ENCODE data around the gene LRRC3B. TPM values are rescaled to one million over a fixed set of nuclear protein-coding genes. Genes with fewer than 3 reads are reported as not detected.

Gene LRRC3B
- total RNA-seq, 3 donors from 2014 or later, result 0.35 to 0.76 TPM; not detected in 1

- intact Hi-C loops (cut with DNase I, micrococcal nuclease), result no loop called here
- H3K9me3 ChIP-seq, result no peaks in the 10 kb centered on the region
- ATAC-seq (no peak), DNase-seq (no peak)
- TF ChIP-seq, protein P1, sequence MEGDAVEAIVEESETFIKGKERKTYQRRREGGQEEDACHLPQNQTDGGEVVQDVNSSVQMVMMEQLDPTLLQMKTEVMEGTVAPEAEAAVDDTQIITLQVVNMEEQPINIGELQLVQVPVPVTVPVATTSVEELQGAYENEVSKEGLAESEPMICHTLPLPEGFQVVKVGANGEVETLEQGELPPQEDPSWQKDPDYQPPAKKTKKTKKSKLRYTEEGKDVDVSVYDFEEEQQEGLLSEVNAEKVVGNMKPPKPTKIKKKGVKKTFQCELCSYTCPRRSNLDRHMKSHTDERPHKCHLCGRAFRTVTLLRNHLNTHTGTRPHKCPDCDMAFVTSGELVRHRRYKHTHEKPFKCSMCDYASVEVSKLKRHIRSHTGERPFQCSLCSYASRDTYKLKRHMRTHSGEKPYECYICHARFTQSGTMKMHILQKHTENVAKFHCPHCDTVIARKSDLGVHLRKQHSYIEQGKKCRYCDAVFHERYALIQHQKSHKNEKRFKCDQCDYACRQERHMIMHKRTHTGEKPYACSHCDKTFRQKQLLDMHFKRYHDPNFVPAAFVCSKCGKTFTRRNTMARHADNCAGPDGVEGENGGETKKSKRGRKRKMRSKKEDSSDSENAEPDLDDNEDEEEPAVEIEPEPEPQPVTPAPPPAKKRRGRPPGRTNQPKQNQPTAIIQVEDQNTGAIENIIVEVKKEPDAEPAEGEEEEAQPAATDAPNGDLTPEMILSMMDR (IDR thresholded peaks at IDR 0.05), result no peak
- H3K4me3 ChIP-seq, result no peak overlapping the region
- H3K36me3 ChIP-seq (ENCODE audit: low read depth), result no peaks in the 10 kb centered on the region
- no peaks in the 10 kb centered on the region for H3K4me1 ChIP-seq (ENCODE audit: low read depth)
Observed at GRCh38 chr3:26614006-26614685, 8.4 kb upstream of the LRRC3B start.

DNA sequence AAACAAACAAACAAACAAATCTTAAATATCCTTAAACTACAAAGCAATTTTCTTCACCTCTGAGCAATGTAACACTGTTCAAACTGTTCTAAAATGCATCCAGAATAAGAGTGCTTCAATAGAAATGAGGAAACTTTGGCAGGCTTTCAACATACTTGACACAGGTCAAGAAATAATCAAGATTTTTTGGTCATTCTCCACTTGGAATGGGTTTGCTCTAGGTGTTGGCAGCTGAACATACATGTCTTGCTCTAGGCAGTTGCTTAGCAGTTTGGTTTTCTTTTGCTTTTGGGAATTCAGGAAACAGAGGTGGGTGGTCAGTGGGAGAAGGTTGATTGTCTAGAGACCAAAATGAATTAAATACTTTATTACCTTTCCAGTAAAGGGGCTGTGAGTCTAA lies 1.4 kb upstream of the LRRC3B start:
- H3K9me3 ChIP-seq, result no peaks in the 10 kb centered on the region
- H3K36me3 ChIP-seq (ENCODE audit: low read depth), result no peaks in the 10 kb centered on the region
- ATAC-seq, result no peak
- intact Hi-C loops (cut with DNase I, micrococcal nuclease), result no loop called here
- no peak overlapping the region for H3K4me3 ChIP-seq
- TF ChIP-seq, protein P1 (IDR thresholded peaks at IDR 0.05), result no peak
- DNase-seq, result no peak
- H3K4me1 ChIP-seq (ENCODE audit: low read depth), result no peaks in the 10 kb centered on the region

DNA sequence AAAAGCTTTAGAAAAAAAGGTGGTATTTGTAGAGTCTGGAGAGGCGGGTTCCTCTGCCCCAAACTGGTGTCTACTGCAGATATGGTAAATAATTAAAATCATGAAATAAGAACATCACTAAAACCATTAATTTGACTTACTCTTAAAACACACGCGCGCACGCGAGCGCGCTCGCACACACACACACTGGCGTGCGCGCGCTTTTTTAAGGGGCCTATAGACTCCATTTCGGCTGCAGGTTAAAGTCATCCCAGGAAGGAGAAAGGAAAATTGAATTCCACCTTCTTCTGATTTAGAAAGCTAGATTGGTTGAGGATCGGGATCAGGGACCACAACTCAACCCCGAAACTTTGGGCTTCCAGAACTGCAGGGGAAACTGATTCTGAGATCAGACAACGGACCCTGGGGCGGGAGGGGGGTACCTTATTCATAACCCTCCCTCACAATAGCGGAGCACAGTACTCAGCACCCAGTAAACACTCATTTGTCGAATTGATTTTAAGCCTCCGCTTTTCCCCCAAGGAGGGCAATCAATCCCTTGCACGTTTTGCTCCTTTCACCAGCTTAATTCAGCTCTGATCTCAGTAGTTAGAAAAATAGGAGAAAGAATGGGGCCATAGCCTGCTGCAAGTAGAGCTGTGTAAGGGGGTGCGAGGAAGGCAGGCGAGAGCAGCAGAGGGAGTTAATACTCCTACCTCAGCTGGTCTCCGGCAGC lies 509 bp upstream of the LRRC3B start:
- H3K4me1 ChIP-seq (ENCODE audit: low read depth), result no peaks in the 10 kb centered on the region
- TF ChIP-seq, protein P1 (IDR thresholded peaks at IDR 0.05), result no peak
- ATAC-seq (no peak), DNase-seq (no peak)
- intact Hi-C loops (cut with DNase I, micrococcal nuclease), result no loop called here
- no peaks in the 10 kb centered on the region for H3K9me3 ChIP-seq
- no peak overlapping the region for H3K4me3 ChIP-seq
- no peaks in the 10 kb centered on the region for H3K36me3 ChIP-seq (ENCODE audit: low read depth)

DNA sequence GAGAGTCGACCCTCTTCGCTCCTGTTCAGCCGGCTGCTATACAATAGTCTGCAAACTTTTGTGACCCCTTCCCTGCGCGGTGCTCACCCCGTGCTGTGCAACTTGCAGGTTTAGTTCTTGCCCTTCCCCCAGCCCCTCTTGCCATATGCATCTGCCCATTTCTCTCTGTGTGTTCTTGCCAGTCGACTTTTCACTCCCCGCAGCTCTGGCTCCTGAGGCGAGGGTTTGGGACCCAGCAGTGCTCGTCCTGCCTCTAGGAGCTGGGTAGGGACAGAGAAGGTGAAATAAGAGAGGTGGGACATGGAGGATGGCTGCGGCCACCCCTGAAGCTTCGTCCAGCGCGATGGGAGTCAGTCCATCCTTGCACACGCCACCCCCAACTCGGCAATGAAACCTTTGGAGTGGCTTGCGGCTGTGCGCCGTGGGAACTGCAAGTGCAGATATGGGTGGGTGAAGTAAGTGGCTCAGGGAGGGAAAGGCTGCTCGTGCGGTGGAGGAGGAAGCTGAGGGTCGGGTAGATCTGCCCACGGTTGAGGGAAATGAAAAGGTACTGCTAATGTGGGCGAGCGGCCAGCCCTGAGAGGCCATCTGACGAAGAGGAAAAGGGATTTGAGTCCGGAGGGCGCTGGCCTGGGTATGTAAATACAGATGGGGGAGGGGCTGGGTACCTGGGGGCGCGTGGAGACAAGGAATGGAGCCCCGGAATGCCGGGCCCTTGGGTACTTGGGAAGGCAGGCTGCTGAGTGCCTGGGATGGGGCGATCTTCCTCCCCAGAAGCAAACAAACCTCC lies 1.0 kb downstream of the LRRC3B start:
- no peaks in the 10 kb centered on the region for H3K36me3 ChIP-seq (ENCODE audit: low read depth)
- TF ChIP-seq, protein P1 (IDR thresholded peaks at IDR 0.05), result no peak
- no peak for DNase-seq
- no peak for ATAC-seq
- H3K9me3 ChIP-seq, result no peaks in the 10 kb centered on the region
- intact Hi-C loops (cut with DNase I, micrococcal nuclease), result no loop called here
- H3K4me1 ChIP-seq (ENCODE audit: low read depth), result no peaks in the 10 kb centered on the region
- no peak overlapping the region for H3K4me3 ChIP-seq

DNA sequence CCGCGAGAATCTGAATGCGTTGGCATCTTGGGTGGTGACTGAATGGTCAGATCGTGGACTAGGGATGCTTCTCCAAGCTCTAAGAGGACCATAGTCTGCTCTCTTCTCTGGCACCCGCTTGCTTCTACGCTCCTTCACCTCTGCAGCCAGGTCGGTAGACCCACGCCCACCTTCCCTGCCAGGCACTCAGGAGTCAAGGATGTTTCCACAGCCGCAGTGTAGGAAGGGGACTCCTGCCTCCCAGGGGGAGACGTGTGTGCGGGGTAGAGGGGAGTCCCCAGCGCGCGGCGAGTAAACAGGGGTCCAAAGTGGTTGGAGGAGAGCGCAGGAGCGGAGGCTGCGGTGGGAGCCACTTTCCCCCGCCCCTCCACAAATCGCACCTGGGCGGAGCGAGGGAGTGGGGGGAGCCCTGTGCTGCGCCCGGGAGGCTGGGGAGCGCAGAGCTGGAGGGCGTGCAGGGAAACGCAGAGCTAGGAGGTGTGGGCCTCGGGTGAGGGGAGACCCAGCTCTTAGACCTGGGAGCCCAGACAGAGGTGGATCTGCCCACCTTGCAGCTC lies 1.7 kb downstream of the LRRC3B start:
- Histone ChIP-seq H3K4me1 (ENCODE audit: low read depth) (no peaks in the 10 kb centered on the region), H3K9me3 (no peaks in the 10 kb centered on the region), H3K36me3 (ENCODE audit: low read depth) (no peaks in the 10 kb centered on the region), H3K4me3 (no peak overlapping the region)
- intact Hi-C loops (cut with DNase I, micrococcal nuclease), result no loop called here
- DNase-seq (no peak), ATAC-seq (no peak)
- TF ChIP-seq, protein P1 (IDR thresholded peaks at IDR 0.05), result no peak
